ENCODE measurements around the gene OLAH.
"Not testable (repeated sequence)": the region's sequence is repeated elsewhere in the genome, so short reads cannot be mapped to it uniquely, and the experiment has no call there.

The OLAH gene

GRCh38 chr10:15043674-15044073 is at the start of gene OLAH:
OLAH (plus strand) TSS chr10:15043943; CDS start chr10:15047289, 3,346 bp downstream.
- Mint-ChIP-seq H3K27ac (no peak within 1 kb of the TSS), H3K4me1 (ENCODE audit: low read depth) (peaks cover 28% of the 10 kb centered on the region), H3K9me3 (peaks cover 9% of the 10 kb centered on the region), H3K36me3 (ENCODE audit: low read depth) (no peaks in the 10 kb centered on the region), H3K4me3 (no peak within 1 kb of the TSS), H3K27me3 (peaks cover 1% of the 10 kb centered on the region)
- intact Hi-C loops (cut with micrococcal nuclease), result no loop called here

- Mint-ChIP-seq H3K4me1 (ENCODE audit: low read depth) (no peaks in the 10 kb centered on the region), H3K36me3 (ENCODE audit: low read depth) (no peaks in the 10 kb centered on the region), H3K4me3 (no peak overlapping the region), H3K27me3 (peaks cover 9% of the 10 kb centered on the region), H3K9me3 (peaks cover 8% of the 10 kb centered on the region), H3K27ac (no peak overlapping the region)
- intact Hi-C loops (cut with micrococcal nuclease), result no loop called here
Observed at GRCh38 chr10:14995964-14996565, 47.7 kb upstream of the OLAH start.

GRCh38 chr10:15013530-15013929 is 30.2 kb upstream of the OLAH start:
- H3K36me3 Mint-ChIP-seq (ENCODE audit: low read depth); intact Hi-C loops (cut with micrococcal nuclease); H3K9me3 Mint-ChIP-seq; H3K4me3 Mint-ChIP-seq; H3K27ac Mint-ChIP-seq; H3K27me3 Mint-ChIP-seq; H3K4me1 Mint-ChIP-seq (ENCODE audit: low read depth): not testable (repeated sequence)

GRCh38 chr10:15015451-15015850 is 28.3 kb upstream of the OLAH start:
- H3K27me3 Mint-ChIP-seq, result peaks cover 2% of the 10 kb centered on the region
- no peaks in the 10 kb centered on the region for H3K4me1 Mint-ChIP-seq (ENCODE audit: low read depth)
- no peak overlapping the region for H3K27ac Mint-ChIP-seq
- H3K9me3 Mint-ChIP-seq, result no peaks in the 10 kb centered on the region
- no peaks in the 10 kb centered on the region for H3K36me3 Mint-ChIP-seq (ENCODE audit: low read depth)
- intact Hi-C loops (cut with micrococcal nuclease), result no loop called here
- no peak overlapping the region for H3K4me3 Mint-ChIP-seq

- H3K9me3 Mint-ChIP-seq; H3K27me3 Mint-ChIP-seq; H3K36me3 Mint-ChIP-seq (ENCODE audit: low read depth); intact Hi-C loops (cut with micrococcal nuclease); H3K27ac Mint-ChIP-seq; H3K4me3 Mint-ChIP-seq: not testable (repeated sequence)
- peaks cover 15% of the 10 kb centered on the region for H3K4me1 Mint-ChIP-seq (ENCODE audit: low read depth)
Observed at GRCh38 chr10:15020966-15021365, 22.8 kb upstream of the OLAH start.

- H3K4me3 Mint-ChIP-seq; H3K9me3 Mint-ChIP-seq; H3K36me3 Mint-ChIP-seq (ENCODE audit: low read depth); intact Hi-C loops (cut with micrococcal nuclease); H3K27me3 Mint-ChIP-seq; H3K27ac Mint-ChIP-seq: not testable (repeated sequence)
- H3K4me1 Mint-ChIP-seq (ENCODE audit: low read depth), result peaks cover 15% of the 10 kb centered on the region
Observed at GRCh38 chr10:15023079-15023478, 20.7 kb upstream of the OLAH start.

GRCh38 chr10:15024017-15025004 is 19.4 kb upstream of the OLAH start:
- H3K4me1 Mint-ChIP-seq (ENCODE audit: low read depth), result peaks cover 15% of the 10 kb centered on the region
- H3K27me3 Mint-ChIP-seq; H3K9me3 Mint-ChIP-seq; H3K27ac Mint-ChIP-seq; intact Hi-C loops (cut with micrococcal nuclease); H3K4me3 Mint-ChIP-seq; H3K36me3 Mint-ChIP-seq (ENCODE audit: low read depth): not testable (repeated sequence)

- H3K4me3 Mint-ChIP-seq, H3K27ac Mint-ChIP-seq: not testable (repeated sequence)
Observed at GRCh38 chr10:15025040-15025439, 18.7 kb upstream of the OLAH start.

GRCh38 chr10:15027741-15028140 is 16.0 kb upstream of the OLAH start:
- Mint-ChIP-seq H3K4me1 (ENCODE audit: low read depth) (peaks cover 15% of the 10 kb centered on the region), H3K36me3 (ENCODE audit: low read depth) (no peaks in the 10 kb centered on the region), H3K9me3 (no peaks in the 10 kb centered on the region), H3K27ac (no peak overlapping the region), H3K4me3 (no peak overlapping the region), H3K27me3 (peaks cover 2% of the 10 kb centered on the region)
- intact Hi-C loops (cut with micrococcal nuclease), result no loop called here

More at GRCh38 chr10:15025040-15025439, 18.7 kb upstream of the OLAH start:
- H3K9me3 Mint-ChIP-seq; intact Hi-C loops (cut with micrococcal nuclease); H3K36me3 Mint-ChIP-seq (ENCODE audit: low read depth); H3K27me3 Mint-ChIP-seq: not testable (repeated sequence)
- H3K4me1 Mint-ChIP-seq (ENCODE audit: low read depth), result peaks cover 15% of the 10 kb centered on the region

GRCh38 chr10:15035385-15036301 is 8.1 kb upstream of the OLAH start:
- Mint-ChIP-seq H3K36me3 (ENCODE audit: low read depth) (no peaks in the 10 kb centered on the region), H3K4me3 (no peak overlapping the region), H3K4me1 (ENCODE audit: low read depth) (peaks cover 38% of the 10 kb centered on the region), H3K27ac (peak overlapping the region; percentile 38), H3K9me3 (no peaks in the 10 kb centered on the region), H3K27me3 (peaks cover 6% of the 10 kb centered on the region)
- intact Hi-C loops (cut with micrococcal nuclease), result loop anchor here (10.0 kb wide), 1 partner anchor 61 kb away; no protein-coding TSS in a partner anchor

- intact Hi-C loops (cut with micrococcal nuclease), result loop anchor here (10.0 kb wide), 1 partner anchor 63 kb away; no protein-coding TSS in a partner anchor
- no peaks in the 10 kb centered on the region for H3K9me3 Mint-ChIP-seq
- H3K4me1 Mint-ChIP-seq (ENCODE audit: low read depth), result peaks cover 42% of the 10 kb centered on the region
- no peaks in the 10 kb centered on the region for H3K36me3 Mint-ChIP-seq (ENCODE audit: low read depth)
- no peak overlapping the region for H3K27ac Mint-ChIP-seq
- H3K27me3 Mint-ChIP-seq, result peaks cover 7% of the 10 kb centered on the region
- no peak overlapping the region for H3K4me3 Mint-ChIP-seq
Observed at GRCh38 chr10:15037691-15038090, 6.1 kb upstream of the OLAH start.

- intact Hi-C loops (cut with micrococcal nuclease), result loop anchor here (10.0 kb wide), 1 partner anchor 64 kb away; no protein-coding TSS in a partner anchor
- no peak overlapping the region for H3K27ac Mint-ChIP-seq
- peaks cover 37% of the 10 kb centered on the region for H3K4me1 Mint-ChIP-seq (ENCODE audit: low read depth)
Observed at GRCh38 chr10:15038416-15038815, 5.3 kb upstream of the OLAH start.

GRCh38 chr10:15045380-15045779 is 1.6 kb downstream of the OLAH start:
- Mint-ChIP-seq H3K36me3 (ENCODE audit: low read depth) (no peaks in the 10 kb centered on the region), H3K9me3 (peaks cover 9% of the 10 kb centered on the region), H3K27ac (no peak overlapping the region), H3K4me3 (no peak overlapping the region), H3K27me3 (peaks cover 1% of the 10 kb centered on the region), H3K4me1 (ENCODE audit: low read depth) (peaks cover 20% of the 10 kb centered on the region)
- intact Hi-C loops (cut with micrococcal nuclease), result no loop called here

More at GRCh38 chr10:15038416-15038815, 5.3 kb upstream of the OLAH start:
- no peaks in the 10 kb centered on the region for H3K36me3 Mint-ChIP-seq (ENCODE audit: low read depth)
- H3K27me3 Mint-ChIP-seq, result peaks cover 5% of the 10 kb centered on the region
- H3K4me3 Mint-ChIP-seq, result no peak overlapping the region
- H3K9me3 Mint-ChIP-seq, result peaks cover 2% of the 10 kb centered on the region

Data from dendritic cell treated with granulocyte-macrophage colony-stimulating factor and Interleukin-4, amounts not matched to agents 40 ng/mL and 50 ng/mL, for 4 days (primary cell).